Measurements from ENCODE around the gene CCNDBP1.
"Not testable (repeated sequence)": the region's sequence is repeated elsewhere in the genome, so short reads cannot be mapped to it uniquely, and the experiment has no call there.

Gene CCNDBP1

DNA sequence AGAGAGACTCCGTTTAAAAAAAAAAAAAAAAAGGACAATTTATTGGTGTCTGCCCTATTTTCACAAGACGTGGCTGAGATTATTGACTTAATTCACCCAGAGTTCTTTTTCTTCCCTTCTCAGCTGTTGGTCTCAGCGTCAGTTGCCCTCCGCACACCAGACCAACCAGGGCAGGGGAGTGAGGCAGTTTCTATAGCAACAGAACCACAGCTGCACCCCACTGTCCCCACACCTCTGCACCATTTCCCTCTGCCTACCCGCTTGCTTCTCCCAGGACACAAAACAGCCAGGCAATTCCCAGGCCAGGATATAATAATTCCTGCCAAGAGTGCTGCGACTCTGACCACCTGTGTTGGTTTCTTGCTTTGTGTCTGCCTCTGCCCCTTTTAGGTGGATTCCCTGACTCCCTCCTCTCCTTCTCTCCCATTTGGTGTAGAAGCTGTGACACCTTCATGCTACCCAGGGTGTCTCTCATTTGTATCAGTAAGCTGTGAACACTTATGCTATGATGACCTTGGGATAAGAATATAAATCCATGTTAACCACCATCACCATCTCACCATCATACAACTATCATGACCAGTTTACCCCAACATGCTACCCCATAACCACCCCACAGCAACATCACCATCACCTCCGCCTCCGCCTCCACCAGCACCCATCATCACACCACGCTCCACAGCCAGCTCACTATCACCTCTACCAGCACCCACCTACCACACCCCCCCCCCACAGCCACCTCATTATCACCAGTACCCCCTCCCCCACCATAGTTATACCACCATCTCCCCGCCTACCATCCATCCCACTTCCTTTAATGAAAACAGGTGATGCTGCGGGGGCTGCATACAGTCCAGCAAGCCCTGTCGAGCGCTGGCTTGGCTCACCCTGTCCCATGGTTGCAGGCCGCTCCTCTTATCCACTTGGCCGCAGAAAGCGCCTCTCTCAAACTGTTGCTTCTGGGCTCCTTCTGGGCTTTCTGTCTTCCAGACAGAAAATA, 35.0 kb downstream of the CCNDBP1 start:
- no peaks in the 10 kb centered on the region for H3K36me3 Mint-ChIP-seq
- no peaks in the 10 kb centered on the region for H3K27me3 Mint-ChIP-seq
- H3K4me1 Mint-ChIP-seq (ENCODE audit: low read depth), result no peaks in the 10 kb centered on the region
- no peak overlapping the region for H3K27ac Mint-ChIP-seq
- no peak overlapping the region for H3K4me3 Mint-ChIP-seq
- H3K9me3 Mint-ChIP-seq (ENCODE audit: low read depth), result no peaks in the 10 kb centered on the region

DNA sequence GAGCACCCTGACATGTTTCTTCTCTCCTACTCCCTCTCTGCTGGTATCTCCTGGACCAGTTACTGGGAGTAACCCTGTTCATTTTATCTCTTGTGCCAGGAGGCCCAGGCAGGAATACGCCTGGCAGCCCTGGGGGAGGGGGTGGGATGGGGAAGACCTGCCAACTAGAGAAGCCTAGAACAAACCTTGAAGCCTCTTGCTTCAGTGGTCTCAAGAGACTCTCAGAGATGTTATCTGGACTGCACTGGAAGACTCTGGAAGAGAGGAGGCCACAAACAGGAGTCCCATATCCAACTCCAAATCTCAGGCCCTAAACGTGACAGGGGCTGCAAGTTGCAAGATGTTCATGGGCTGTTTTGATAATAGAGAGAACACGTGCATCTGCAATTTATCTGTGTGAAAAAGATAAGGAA, 35.8 kb downstream of the CCNDBP1 start, which contains the start of gene EPB42:
Gene EPB42 (minus strand): TSS at position 28 of the 413 bp plus-strand sequence. CDS start 193 bp downstream, outside the sequence.
- H3K4me1 Mint-ChIP-seq (ENCODE audit: low read depth), result peaks cover 7% of the 10 kb centered on the region
- H3K9me3 Mint-ChIP-seq (ENCODE audit: low read depth), result no peaks in the 10 kb centered on the region
- H3K27me3 Mint-ChIP-seq, result peaks cover 1% of the 10 kb centered on the region
- H3K27ac Mint-ChIP-seq, result no peak within 1 kb of the TSS
- no peak within 1 kb of the TSS for H3K4me3 Mint-ChIP-seq
- H3K36me3 Mint-ChIP-seq, result no peaks in the 10 kb centered on the region

- peaks cover 8% of the 10 kb centered on the region for H3K4me1 Mint-ChIP-seq (ENCODE audit: low read depth)
- no peaks in the 10 kb centered on the region for H3K9me3 Mint-ChIP-seq (ENCODE audit: low read depth)
- H3K36me3 Mint-ChIP-seq, result no peaks in the 10 kb centered on the region
- H3K27me3 Mint-ChIP-seq, result peaks cover 1% of the 10 kb centered on the region
- H3K4me3 Mint-ChIP-seq, result no peak overlapping the region
- H3K27ac Mint-ChIP-seq, result no peak overlapping the region
Measured at GRCh38 chr15:43221422-43221821, 36.2 kb downstream of the CCNDBP1 start.

DNA sequence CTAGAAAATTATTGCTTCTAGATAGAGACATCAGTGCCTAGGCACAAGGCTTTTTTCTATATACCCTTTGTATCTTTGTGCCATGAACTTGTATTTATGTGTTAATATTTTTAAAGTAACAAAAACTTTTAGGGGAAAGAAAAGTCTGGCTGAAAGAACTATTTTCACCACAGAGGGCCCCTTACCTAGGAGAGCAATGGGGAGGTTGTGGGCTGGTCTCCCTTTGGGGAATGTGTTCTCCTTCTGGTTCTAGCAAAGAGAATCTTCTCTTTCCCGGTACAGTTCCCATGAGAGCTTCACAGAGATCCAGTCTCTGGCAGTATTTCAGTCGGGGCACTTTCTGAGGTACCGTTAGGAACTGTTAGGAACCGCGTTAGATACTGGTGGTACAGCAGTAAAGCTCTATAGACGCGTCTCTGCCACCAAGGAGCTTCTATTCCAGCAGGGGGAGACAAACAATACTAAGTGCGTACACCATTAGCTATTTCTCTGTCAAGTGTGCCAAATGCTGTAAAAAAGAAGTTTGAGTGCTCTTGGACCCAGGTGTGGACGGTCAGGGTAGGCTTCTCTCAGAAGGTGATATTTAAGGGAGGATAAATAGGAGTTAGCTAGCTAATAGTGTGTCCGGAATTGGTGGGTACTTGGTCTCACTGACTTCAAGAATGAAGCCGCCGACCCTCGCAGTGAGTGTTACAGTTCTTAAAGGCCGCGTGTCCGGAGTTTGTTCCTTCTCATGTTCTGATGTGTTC, 40.2 kb downstream of the CCNDBP1 start:
- no peaks in the 10 kb centered on the region for H3K36me3 Mint-ChIP-seq
- peaks cover 5% of the 10 kb centered on the region for H3K27me3 Mint-ChIP-seq
- H3K4me3 Mint-ChIP-seq, result peak overlapping the region; percentile 47
- H3K27ac Mint-ChIP-seq, result no peak overlapping the region
- no peaks in the 10 kb centered on the region for H3K9me3 Mint-ChIP-seq (ENCODE audit: low read depth)
- H3K4me1 Mint-ChIP-seq (ENCODE audit: low read depth), result peaks cover 8% of the 10 kb centered on the region

DNA sequence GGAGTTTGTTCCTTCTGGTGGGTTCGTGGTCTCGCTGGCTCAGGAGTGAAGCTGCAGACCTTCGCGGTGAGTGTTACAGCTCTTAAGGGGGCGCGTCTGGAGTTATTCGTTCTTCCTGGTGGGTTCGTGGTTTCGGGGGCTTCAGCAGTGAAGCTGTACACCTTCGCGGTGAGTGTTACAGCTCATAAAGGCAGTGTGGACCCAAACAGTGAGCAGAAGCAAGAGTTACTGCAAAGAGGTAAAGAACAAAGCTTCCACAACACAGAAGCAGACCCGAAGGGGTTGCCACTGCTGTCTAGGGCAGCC, 40.7 kb downstream of the CCNDBP1 start:
- not testable (repeated sequence) for H3K36me3 Mint-ChIP-seq; H3K9me3 Mint-ChIP-seq (ENCODE audit: low read depth); H3K27me3 Mint-ChIP-seq; H3K4me1 Mint-ChIP-seq (ENCODE audit: low read depth); H3K27ac Mint-ChIP-seq
- peak overlapping the region; percentile 47 for H3K4me3 Mint-ChIP-seq

- Mint-ChIP-seq H3K4me1 (ENCODE audit: low read depth) (peaks cover 8% of the 10 kb centered on the region), H3K27ac (no peak overlapping the region), H3K4me3 (no peak overlapping the region), H3K9me3 (ENCODE audit: low read depth) (no peaks in the 10 kb centered on the region), H3K27me3 (peaks cover 5% of the 10 kb centered on the region), H3K36me3 (no peaks in the 10 kb centered on the region)
Measured at GRCh38 chr15:43226436-43227305, 41.5 kb downstream of the CCNDBP1 start.

DNA sequence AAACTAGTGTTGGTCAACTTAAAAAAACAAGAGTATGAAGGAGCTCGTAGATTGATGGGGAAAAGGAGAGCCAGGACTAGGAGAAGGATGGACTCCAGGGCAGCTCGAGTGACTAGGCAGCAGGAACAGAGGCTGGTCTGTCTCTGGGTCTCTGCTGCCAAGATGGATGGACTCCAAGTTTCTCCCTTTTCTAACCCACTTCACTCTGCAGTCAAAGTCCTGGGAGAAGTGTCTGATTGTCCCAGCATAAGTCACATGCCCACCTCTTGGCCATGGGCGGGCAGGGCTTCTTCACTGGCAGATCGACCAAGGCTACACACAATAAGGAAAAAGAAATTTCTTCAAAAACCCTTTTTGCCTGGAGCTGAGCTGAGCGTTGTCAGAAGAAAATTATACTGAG, 44.8 kb downstream of the CCNDBP1 start:
- no peak overlapping the region for H3K4me3 Mint-ChIP-seq
- no peaks in the 10 kb centered on the region for H3K9me3 Mint-ChIP-seq (ENCODE audit: low read depth)
- peaks cover 5% of the 10 kb centered on the region for H3K27me3 Mint-ChIP-seq
- H3K36me3 Mint-ChIP-seq, result no peaks in the 10 kb centered on the region
- H3K4me1 Mint-ChIP-seq (ENCODE audit: low read depth), result peaks cover 8% of the 10 kb centered on the region
- H3K27ac Mint-ChIP-seq, result no peak overlapping the region

DNA sequence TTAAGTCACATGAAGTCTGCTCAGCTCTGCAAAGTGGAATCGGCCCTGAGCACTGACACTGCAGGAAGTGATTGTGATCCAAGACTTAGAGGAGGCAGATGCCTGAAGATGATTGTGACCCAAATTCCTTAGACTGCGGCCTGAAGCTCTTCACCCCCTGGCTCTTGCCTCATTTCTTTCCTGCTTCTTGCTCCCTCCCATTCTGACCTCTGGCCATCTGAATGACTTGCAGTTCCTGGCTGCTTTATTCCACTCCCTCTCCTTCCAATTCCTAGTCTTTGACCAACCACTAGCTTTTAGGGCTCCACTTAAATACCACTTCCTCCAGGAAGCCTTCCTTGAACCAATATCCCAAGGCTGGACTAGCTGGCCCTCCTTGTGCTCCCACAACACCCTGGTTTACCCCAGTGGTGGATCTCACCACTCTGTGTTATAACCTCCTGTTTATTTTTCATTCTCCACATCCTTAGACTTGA, 45.5 kb downstream of the CCNDBP1 start:
- peaks cover 3% of the 10 kb centered on the region for H3K4me1 Mint-ChIP-seq (ENCODE audit: low read depth)
- no peaks in the 10 kb centered on the region for H3K9me3 Mint-ChIP-seq (ENCODE audit: low read depth)
- no peak overlapping the region for H3K27ac Mint-ChIP-seq
- no peaks in the 10 kb centered on the region for H3K36me3 Mint-ChIP-seq
- H3K27me3 Mint-ChIP-seq, result peaks cover 3% of the 10 kb centered on the region
- no peak overlapping the region for H3K4me3 Mint-ChIP-seq

- no peak overlapping the region for H3K27ac Mint-ChIP-seq
Measured at GRCh38 chr15:43232289-43232874, 47.2 kb downstream of the CCNDBP1 start.

GRCh38 chr15:43235536-43235935, 50.3 kb downstream of the CCNDBP1 start:
- no peak overlapping the region for H3K27ac Mint-ChIP-seq
- peaks cover 2% of the 10 kb centered on the region for H3K27me3 Mint-ChIP-seq
- H3K4me1 Mint-ChIP-seq (ENCODE audit: low read depth), result no peaks in the 10 kb centered on the region
- no peak overlapping the region for H3K4me3 Mint-ChIP-seq
- no peaks in the 10 kb centered on the region for H3K36me3 Mint-ChIP-seq
- no peaks in the 10 kb centered on the region for H3K9me3 Mint-ChIP-seq (ENCODE audit: low read depth)

More at GRCh38 chr15:43232289-43232874, 47.2 kb downstream of the CCNDBP1 start:
- H3K4me1 Mint-ChIP-seq (ENCODE audit: low read depth), result no peaks in the 10 kb centered on the region
- peaks cover 2% of the 10 kb centered on the region for H3K27me3 Mint-ChIP-seq
- no peak overlapping the region for H3K4me3 Mint-ChIP-seq
- H3K9me3 Mint-ChIP-seq (ENCODE audit: low read depth), result no peaks in the 10 kb centered on the region
- no peaks in the 10 kb centered on the region for H3K36me3 Mint-ChIP-seq

GRCh38 chr15:43237842-43238470, 52.8 kb downstream of the CCNDBP1 start:
- H3K9me3 Mint-ChIP-seq (ENCODE audit: low read depth), result no peaks in the 10 kb centered on the region
- H3K4me1 Mint-ChIP-seq (ENCODE audit: low read depth), result no peaks in the 10 kb centered on the region
- H3K27me3 Mint-ChIP-seq, result peaks cover 2% of the 10 kb centered on the region
- no peak overlapping the region for H3K27ac Mint-ChIP-seq
- no peaks in the 10 kb centered on the region for H3K36me3 Mint-ChIP-seq
- no peak overlapping the region for H3K4me3 Mint-ChIP-seq

GRCh38 chr15:43238671-43239131, 53.5 kb downstream of the CCNDBP1 start:
- peaks cover 2% of the 10 kb centered on the region for H3K27me3 Mint-ChIP-seq
- no peak overlapping the region for H3K4me3 Mint-ChIP-seq
- H3K27ac Mint-ChIP-seq, result no peak overlapping the region
- no peaks in the 10 kb centered on the region for H3K9me3 Mint-ChIP-seq (ENCODE audit: low read depth)
- H3K36me3 Mint-ChIP-seq, result no peaks in the 10 kb centered on the region
- H3K4me1 Mint-ChIP-seq (ENCODE audit: low read depth), result no peaks in the 10 kb centered on the region

- Mint-ChIP-seq H3K36me3 (no peaks in the 10 kb centered on the region), H3K9me3 (ENCODE audit: low read depth) (no peaks in the 10 kb centered on the region), H3K27ac (no peak overlapping the region), H3K4me1 (ENCODE audit: low read depth) (no peaks in the 10 kb centered on the region), H3K27me3 (peaks cover 2% of the 10 kb centered on the region), H3K4me3 (no peak overlapping the region)
Measured at GRCh38 chr15:43239732-43240491, 54.7 kb downstream of the CCNDBP1 start.

All from activated naive CD8-positive, alpha-beta T cell (primary cell).